HepG2 (cell line): ENCODE results near the gene TTLL8. TPM values are rescaled to one million over a fixed set of nuclear protein-coding genes. Genes with fewer than 3 reads are reported as not detected.

Experiments used
- CENPBD1 ChIP-seq: sonication (generic); formaldehyde crosslinking; IDR thresholded peaks from 2 replicates; pipeline ENCODE4 v1.8.0; 2022; ENCODE audit warnings: missing genetic modification reagents, low read depth, mild to moderate bottlenecking, borderline replicate concordance
- CSRNP2 ChIP-seq: sonication (generic); formaldehyde crosslinking; conservative IDR thresholded peaks from 2 replicates; pipeline ENCODE4 v1.8.0; 2022; ENCODE audit warnings: low read depth, missing genetic modification reagents
- DZIP1 ChIP-seq: sonication (generic); formaldehyde crosslinking; IDR thresholded peaks from 2 replicates; pipeline ENCODE4 v1.5.0; 2020; ENCODE audit warnings: mild to moderate bottlenecking, missing genetic modification reagents
- HNF1A ChIP-seq, 2 experiments: sonication (generic) in 1 of 2; formaldehyde crosslinking in 1 of 2; IDR thresholded peaks; 2 replicates each; pipeline versions ENCODE4 v1.4.0 to v1.6.1; 2016 to 2020; ENCODE audit warnings: borderline replicate concordance in 1 of 2, low read depth in 1 of 2, mild to moderate bottlenecking in 1 of 2, missing genetic modification reagents in 1 of 2
- HNRNPL ChIP-seq: fragments of 200-400 bp; formaldehyde crosslinking; IDR thresholded peaks from 2 replicates; pipeline ENCODE4 v1.6.1; 2017; ENCODE audit warnings: mild to moderate bottlenecking, low read depth, low read length
- HOXA5 ChIP-seq: sonication (generic); formaldehyde crosslinking; IDR thresholded peaks from 2 replicates; pipeline ENCODE4 v1.4.0; 2020; ENCODE audit warnings: missing genetic modification reagents
- HOXA9 ChIP-seq: sonication (generic); formaldehyde crosslinking; IDR thresholded peaks from 2 replicates; pipeline ENCODE4 v1.8.1; 2022; ENCODE audit warnings: missing genetic modification reagents, mild to moderate bottlenecking, moderate library complexity, borderline replicate concordance
- KLF12 ChIP-seq: sonication (generic); formaldehyde crosslinking; IDR thresholded peaks from 2 replicates; pipeline ENCODE4 v1.4.0; 2020; ENCODE audit warnings: missing genetic modification reagents, borderline replicate concordance
- NFATC3 ChIP-seq: sonication (generic); formaldehyde crosslinking; IDR thresholded peaks from 2 replicates; pipeline ENCODE4 v1.5.1; 2020; ENCODE audit warnings: mild to moderate bottlenecking, missing genetic modification reagents
- ONECUT2 ChIP-seq: sonication (generic); formaldehyde crosslinking; IDR thresholded peaks from 2 replicates; pipeline ENCODE4 v1.4.0; 2020; ENCODE audit warnings: missing genetic modification reagents
- PLRG1 ChIP-seq: fragments of 450-650 bp; conservative IDR thresholded peaks from 2 replicates; pipeline ENCODE4 v1.6.1; 2016
- PREB ChIP-seq: sonication (generic); formaldehyde crosslinking; IDR thresholded peaks from 2 replicates; pipeline ENCODE4 v1.4.0; 2020; ENCODE audit warnings: missing genetic modification reagents
- SP140L ChIP-seq: sonication (generic); formaldehyde crosslinking; IDR thresholded peaks from 2 replicates; pipeline ENCODE4 v1.4.0; 2020; ENCODE audit warnings: missing genetic modification reagents, borderline replicate concordance
- STAG1 ChIP-seq: sonication (generic); formaldehyde crosslinking; IDR thresholded peaks from 2 replicates; pipeline ENCODE4 v1.4.0; 2020; ENCODE audit warnings: missing genetic modification reagents
- TARDBP ChIP-seq: sonication (generic); formaldehyde crosslinking; IDR thresholded peaks from 2 replicates; pipeline ENCODE4 v1.8.0; 2022; ENCODE audit warnings: mild to moderate bottlenecking, missing genetic modification reagents
- ZBTB44 ChIP-seq: sonication (generic); formaldehyde crosslinking; IDR thresholded peaks from 2 replicates; pipeline ENCODE4 v1.4.0; 2020; ENCODE audit warnings: missing genetic modification reagents
- ZNF263 ChIP-seq: sonication (generic); formaldehyde crosslinking; IDR thresholded peaks from 2 replicates; pipeline ENCODE4 v1.4.0; 2020; ENCODE audit warnings: missing genetic modification reagents
- ZNF343 ChIP-seq: sonication (generic); formaldehyde crosslinking; IDR thresholded peaks from 2 replicates; pipeline ENCODE4 v1.4.0; 2020; ENCODE audit warnings: mild to moderate bottlenecking, missing genetic modification reagents
- polyA plus RNA-seq, 8 experiments: library from polyadenylated mRNA; depleted of rRNA in 3 of 8; stranded (reverse) in 7 of 8; unstranded in 1 of 8; fragments of >200 nt; fragmentation: Illumina TruSeq in 4 of 8; extraction: Trizol in 4 of 8; gene quantifications; 2 replicates each; pipeline versions ENCODE4 v1.2.1 to v1.2.3, GENCODE V29; 2011 to 2016; ENCODE audit warnings: low read depth in 4 of 8, missing spikeins in 1 of 8, mixed read lengths in 1 of 8; ENCODE audit not compliant: insufficient read depth in 1 of 8
- total RNA-seq, 5 experiments: library from RNA; depleted of rRNA; stranded (reverse); fragments of >200 nt; fragmentation: Illumina TruSeq; extraction: Trizol; gene quantifications; 2 replicates each; pipeline ENCODE4 v1.2.3, GENCODE V29; 2016; ENCODE audit warnings: low read depth in 1 of 5

The TTLL8 gene
- total and polyA plus RNA-seq, 2 of the 13 experiments (the other 11 are each of a cell fraction or from before 2014, with no cell fraction given) = not detected

DNA sequence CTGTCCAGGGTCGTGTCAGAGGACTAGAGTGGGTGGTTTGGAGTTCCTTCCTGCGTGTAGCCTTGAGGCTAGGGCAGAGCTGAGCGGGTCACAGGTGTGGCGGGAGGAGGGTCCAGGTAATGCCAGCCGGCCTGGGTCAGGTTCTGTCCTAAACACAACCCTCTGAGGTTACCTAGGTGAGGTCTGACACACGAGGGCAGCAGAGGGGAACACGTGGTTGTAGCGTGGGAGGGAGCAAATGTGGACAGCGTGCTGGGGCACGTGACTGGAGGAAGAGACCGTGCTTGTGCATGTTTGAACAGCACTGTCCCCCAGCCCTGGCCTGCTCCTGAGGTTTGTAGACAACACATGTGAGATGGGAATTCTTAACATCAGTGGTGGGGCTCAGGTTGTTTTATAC, 44.8 kb upstream of the TTLL8 start (continued):
- TF ChIP-seq HOXA5 (CRISPR knock-in tag) (0 out of 2 replicates have a peak, but pooled peaks have one; percentile 69), SP140L (CRISPR knock-in tag) (no peak), TARDBP (CRISPR knock-in tag) (no peak), ZBTB44 (CRISPR knock-in tag) (0 out of 2 replicates have a peak, but pooled peaks have one; percentile 51), DZIP1 (CRISPR knock-in tag) (peak; percentile 88; the same call in 1 of the 2 replicates), HOXA9 (CRISPR knock-in tag) (no peak), ZNF263 (CRISPR knock-in tag) (0 out of 2 replicates have a peak, but pooled peaks have one; percentile 46), PREB (CRISPR knock-in tag) (no peak), CSRNP2 (CRISPR knock-in tag) (no peak), CENPBD1 (CRISPR knock-in tag) (0 out of 2 replicates have a peak, but pooled peaks have one; percentile 69), ZNF343 (no peak), HNF1A (IDR thresholded peaks at IDR 0.05; ENCODE audit: low read depth) (no peak), HNF1A (CRISPR knock-in tag; IDR thresholded peaks at IDR 0.05; ENCODE audit: borderline replicate concordance) (no peak), STAG1 (CRISPR knock-in tag) (peak; percentile 38), KLF12 (CRISPR knock-in tag) (no peak), HNRNPL (no peak), NFATC3 (CRISPR knock-in tag) (no peak), PLRG1 (no peak), ONECUT2 (CRISPR knock-in tag) (no peak)
